Measurements from ENCODE around the gene GOLGA8S.
"Not testable (repeated sequence)": the region's sequence is repeated elsewhere in the genome, so short reads cannot be mapped to it uniquely, and the experiment has no call there.

GOLGA8S gene
- 0.10 to 0.39 reads per million in 2 donors for total RNA-seq

DNA sequence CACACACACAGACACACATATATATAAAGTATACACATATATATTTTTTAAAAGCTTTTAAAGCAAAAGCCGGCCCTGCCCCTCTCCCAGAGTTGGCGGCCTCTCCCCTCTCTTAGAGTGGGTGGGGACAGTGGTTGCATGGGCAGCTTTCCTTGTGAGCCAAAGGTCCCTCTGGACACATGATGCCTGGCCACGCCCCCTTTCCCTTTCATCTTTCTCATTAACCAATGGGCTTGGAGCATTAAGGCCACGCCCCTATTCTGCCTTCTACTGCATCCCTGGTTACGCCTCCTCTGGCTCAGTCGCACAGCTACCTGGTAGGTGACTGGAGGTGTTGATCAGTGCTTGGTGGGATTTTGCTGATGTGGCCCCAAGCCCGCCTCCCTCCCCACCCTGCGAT is at the start of gene GOLGA8S:
GOLGA8S (plus strand) TSS at position 301 of the 400 bp plus-strand sequence; CDS start at position 363, 62 bp downstream.
- DNase-seq: not testable (repeated sequence)

DNA sequence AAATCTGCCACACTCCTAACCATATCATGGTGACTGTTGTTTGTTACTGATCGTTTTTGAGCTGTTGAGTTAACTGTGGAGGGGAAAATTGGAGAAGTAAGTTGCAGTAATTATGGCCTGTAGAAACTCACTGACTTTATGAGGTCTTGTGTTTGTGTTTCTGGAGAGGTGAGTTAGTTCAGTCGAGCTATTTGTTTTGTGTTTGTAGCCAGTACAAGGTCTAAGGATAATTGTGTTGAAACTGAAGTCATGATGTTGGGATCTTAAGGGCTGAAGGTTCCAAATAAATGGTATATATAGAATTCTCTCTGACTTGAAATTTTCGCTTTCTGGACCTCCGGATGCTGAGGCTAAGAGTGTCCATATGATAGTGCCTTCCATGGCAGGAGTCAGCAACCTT is 49.7 kb upstream of the GOLGA8S start:
- DNase-seq: not testable (repeated sequence)

DNA sequence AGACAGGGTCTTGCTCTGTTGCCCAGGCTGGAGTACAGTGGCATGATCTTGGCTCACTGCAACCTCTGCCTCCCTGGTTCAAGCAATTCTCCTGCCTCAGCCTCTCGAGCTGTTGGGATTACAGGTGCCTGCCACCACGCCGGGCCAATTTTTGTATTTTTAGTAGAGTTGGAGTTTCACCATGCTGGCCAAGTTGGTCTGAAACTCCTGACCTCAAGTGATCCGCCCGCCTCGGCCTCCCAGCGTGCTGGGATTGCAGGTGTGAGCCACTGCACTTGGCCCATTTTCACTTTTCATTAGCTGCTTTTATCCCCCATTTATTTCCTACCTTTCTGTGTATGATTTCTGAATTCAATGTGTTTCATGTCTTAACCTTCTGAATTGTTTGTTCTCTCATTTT is 48.6 kb upstream of the GOLGA8S start:
- not testable (repeated sequence) for DNase-seq

DNA sequence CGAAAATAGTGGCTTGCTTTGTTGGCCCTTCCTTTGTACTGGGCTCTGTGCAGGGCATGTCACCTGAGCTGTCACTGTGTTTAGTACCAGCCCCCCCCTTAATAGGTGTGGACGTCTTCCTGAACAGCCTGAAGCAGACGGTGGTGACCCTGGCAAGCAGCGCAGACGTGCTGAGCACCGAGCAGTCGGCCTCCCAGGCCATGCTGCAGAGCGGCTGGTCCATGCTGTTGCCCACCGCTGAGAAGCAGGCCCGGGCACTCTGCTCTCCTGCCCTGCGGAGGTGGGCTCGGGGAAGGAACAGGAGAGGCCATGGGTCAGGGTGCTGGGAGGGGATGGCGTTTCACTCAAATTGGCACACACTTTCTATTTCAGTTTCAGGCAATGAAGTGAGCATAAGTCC is 43.3 kb upstream of the GOLGA8S start:
- DNase-seq: not testable (repeated sequence)

DNA sequence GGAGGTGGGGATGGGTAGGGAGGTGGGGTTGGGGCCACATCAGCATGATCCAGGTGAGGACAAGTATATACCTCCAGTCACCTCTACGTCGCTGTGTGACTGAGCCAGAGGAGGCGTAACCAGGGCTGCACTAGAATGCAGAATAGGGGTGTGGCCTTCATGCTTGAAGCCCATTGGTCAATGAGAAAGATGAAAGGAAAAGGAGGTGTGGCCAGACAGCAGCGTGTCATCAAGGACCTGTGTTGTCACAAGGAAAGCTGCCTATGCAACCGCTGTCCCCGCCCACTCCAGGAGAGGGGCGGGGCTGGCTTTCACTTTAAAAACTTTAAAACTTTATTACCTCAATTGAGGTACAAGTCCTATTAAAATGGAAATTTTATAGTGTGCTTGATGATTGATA is 20.5 kb upstream of the GOLGA8S start, which contains the start of gene GOLGA6L26:
GOLGA6L26 (minus strand) TSS at position 101 of the 400 bp plus-strand sequence; CDS start at position 40, 61 bp downstream.
- not testable (repeated sequence) for DNase-seq

DNA sequence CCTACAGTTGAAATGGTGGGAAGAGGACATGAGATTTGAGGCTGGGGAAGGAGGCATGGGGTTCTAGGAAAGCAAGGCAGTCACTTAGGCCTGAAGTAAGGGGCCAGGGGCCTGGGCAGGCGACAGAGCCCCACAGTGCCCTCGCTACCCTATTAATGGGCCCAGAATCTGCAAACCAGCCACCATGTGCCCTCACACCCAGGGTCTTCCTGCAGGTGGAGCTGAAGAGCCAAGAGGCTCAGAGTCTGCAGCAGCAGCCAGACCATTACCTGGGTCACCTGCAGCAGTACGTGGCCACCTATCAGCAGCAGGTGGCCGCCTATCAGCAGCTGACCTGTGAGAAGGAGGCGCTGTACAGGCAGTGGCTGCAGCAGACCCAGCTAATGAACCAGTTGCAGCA is 8.1 kb downstream of the GOLGA8S start:
- not testable (repeated sequence) for DNase-seq

- DNase-seq: not testable (repeated sequence)
These were observed 9.7 kb downstream of the GOLGA8S start for GRCh38 chr15:23364261-23364660.

DNA sequence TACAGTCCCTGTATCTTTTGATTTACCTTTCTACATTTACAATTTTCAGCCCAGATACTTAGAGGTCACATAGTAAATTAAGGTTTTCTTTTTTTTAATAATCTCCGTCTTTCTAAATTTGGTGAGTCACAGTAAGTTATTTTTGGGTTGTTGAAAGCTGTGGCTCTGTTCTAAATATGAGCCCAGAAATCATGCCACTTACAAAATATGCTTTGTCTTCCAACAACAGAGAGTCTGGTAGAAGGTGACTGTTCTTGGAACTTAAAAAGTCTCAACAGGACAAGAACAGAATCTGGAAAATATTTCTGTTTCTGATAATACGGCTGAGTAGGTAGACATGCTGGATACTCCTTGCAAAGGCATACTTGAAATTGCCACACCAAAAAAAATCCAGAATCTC is 16.0 kb downstream of the GOLGA8S start:
- DNase-seq: no peak

DNA sequence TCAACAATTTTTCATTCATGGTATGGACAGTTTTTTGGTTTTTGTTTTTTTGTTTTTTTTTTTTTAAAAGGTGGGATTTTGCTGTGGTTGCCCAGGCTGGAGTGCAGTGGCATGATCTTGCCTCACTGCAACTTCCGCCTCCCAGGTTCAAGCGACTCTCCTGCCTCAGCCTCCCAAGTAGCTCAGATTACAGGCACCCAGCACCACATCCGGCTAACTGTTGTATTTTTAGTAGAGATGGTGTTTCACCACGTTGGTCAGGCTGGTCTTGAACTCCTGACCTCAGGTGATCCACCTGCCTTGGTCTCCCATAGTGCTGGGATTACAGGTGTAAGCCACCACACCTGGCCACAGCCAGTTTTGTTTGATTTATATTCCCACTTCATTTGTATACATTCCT is 16.6 kb downstream of the GOLGA8S start:
- not testable (repeated sequence) for DNase-seq

DNA sequence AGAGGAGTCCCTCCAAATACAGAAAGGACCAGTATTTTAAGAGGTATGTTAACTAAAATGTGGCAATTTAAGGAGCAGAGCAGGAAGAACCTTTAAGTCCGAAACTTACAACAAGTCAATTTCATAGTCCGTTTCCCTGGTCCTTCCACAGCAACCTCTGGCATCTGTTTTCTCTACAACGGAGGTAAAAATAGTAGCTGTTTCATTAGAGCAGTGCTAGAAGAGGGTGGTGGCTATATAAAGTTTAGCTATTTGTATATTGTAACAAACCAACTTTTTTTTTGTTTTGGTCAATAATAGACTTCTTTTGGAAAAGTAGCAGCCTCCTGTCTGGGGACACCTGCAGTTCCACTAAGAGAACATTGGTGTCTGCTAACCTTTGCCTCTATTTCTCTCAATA is 17.3 kb downstream of the GOLGA8S start:
- not testable (repeated sequence) for DNase-seq

GRCh38 chr15:23372284-23372683 is 17.7 kb downstream of the GOLGA8S start:
- no peak for DNase-seq

GRCh38 chr15:23372891-23373600 is 18.5 kb downstream of the GOLGA8S start:
- DNase-seq: not testable (repeated sequence)

GRCh38 chr15:23374226-23374625 is 19.7 kb downstream of the GOLGA8S start:
- not testable (repeated sequence) for DNase-seq

GRCh38 chr15:23378946-23379345 is 24.4 kb downstream of the GOLGA8S start:
- not testable (repeated sequence) for DNase-seq

DNA sequence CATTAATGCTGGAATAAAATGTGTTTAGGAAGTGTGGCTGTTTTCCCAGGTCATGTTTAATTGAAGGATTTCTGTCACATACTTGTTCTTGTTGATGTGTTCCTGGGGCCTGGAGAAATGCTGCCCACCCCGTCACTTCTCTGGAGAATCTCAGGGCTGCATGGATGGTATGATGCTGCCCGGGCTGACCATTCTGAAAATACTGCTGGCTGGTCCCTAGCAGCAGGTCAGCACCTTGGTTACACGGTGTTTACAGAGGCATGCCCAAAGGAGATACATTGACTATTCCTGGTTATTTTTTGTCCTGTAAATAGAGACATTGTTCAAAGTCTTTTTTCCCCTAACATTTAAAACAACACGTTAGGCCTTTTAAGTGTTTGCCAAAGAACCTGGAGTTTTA is 26.2 kb downstream of the GOLGA8S start:
- not testable (repeated sequence) for DNase-seq

- not testable (repeated sequence) for DNase-seq
These were observed 26.6 kb downstream of the GOLGA8S start for GRCh38 chr15:23381192-23381591.

GRCh38 chr15:23384371-23384770 is 29.8 kb downstream of the GOLGA8S start:
- DNase-seq: no peak

GRCh38 chr15:23385886-23386430 is 31.4 kb downstream of the GOLGA8S start:
- no peak for DNase-seq

DNA sequence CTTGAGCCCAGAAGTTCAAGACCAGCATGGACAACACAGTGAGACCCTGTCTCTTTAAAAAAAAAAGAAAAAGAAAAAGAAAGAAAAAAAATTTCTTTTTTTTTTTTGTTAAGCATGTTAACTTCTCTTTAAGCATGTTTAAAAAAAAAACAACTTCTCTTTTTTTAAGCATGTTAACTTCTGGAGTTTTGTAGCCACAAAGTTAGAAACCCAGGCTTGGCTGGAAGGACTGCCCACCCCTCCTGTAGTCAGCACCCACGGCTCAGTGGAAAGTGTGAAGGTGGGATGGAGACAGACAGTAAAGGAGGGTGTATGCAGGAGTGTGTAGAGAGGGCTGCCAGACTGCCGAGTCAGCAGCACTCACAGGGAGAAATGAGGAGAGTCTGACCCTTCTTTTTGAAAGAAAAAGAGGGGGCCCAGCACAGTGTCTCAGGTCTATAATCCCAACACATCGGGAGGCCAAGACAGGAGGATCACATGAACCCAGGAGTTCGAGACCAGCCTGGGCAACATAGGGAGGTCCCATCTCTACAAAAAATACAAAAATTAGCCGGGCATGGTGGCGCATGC is 33.2 kb downstream of the GOLGA8S start:
- DNase-seq: no peak

GRCh38 chr15:23395030-23395692 is 40.6 kb downstream of the GOLGA8S start:
- no peak for DNase-seq

DNA sequence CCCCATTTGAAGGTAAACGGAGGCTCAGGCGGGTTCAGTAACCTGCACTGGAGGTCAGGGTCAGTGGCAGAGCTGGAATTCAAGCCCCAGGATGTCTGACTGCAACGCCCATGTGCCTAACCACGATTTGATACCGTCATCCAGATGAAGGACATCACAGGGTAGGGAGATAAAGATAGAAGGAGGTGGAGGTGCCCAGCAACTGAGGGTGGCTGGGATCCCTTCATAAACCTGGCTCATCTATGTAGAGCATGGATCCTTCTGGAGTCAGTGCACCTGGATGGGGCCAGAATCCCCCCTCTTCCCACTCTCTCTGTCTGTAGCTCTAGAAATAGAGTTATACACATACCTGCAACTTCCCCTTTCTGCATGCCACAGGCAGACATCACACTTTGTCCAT is 41.3 kb downstream of the GOLGA8S start:
- no peak for DNase-seq

- DNase-seq: no peak
These were observed 43.2 kb downstream of the GOLGA8S start for GRCh38 chr15:23397779-23398178.

GRCh38 chr15:23398357-23398756 is 43.8 kb downstream of the GOLGA8S start:
- not testable (repeated sequence) for DNase-seq

Data from activated gamma-delta T cell (primary cell).